ENCODE measurements around the gene ITPKB.
"Not testable (repeated sequence)": the region's sequence is repeated elsewhere in the genome, so short reads cannot be mapped to it uniquely, and the experiment has no call there.

- TF ChIP-seq CTCF (IDR thresholded peaks at IDR 0.05; ENCODE audit: borderline replicate concordance, extremely low read depth, low read length, poor library complexity, severe bottlenecking); EZH2 (IDR thresholded peaks at IDR 0.05; ENCODE audit: borderline replicate concordance, low read depth, low read length, severe bottlenecking): not testable (repeated sequence)
Observed at GRCh38 chr1:226767170-226767569, 28.1 kb upstream of the ITPKB start.

Measured in DND-41 (cell line).